ENCODE measurements around the gene TXK.

TXK gene

GRCh38 chr4:48095441-48095840, 38.6 kb downstream of the TXK start:
- no peak for DNase-seq (ENCODE audit: low read depth)
- TF ChIP-seq CTCF (IDR thresholded peaks at IDR 0.05; ENCODE audit: low read length, missing control alignments), result no peak
- no peak overlapping the region for H3K4me3 ChIP-seq (replicated peaks; ENCODE audit: low read depth, low read length)

- peak; percentile 31 for DNase-seq (ENCODE audit: low read depth)
- TF ChIP-seq CTCF (IDR thresholded peaks at IDR 0.05; ENCODE audit: low read length, missing control alignments), result no peak
- H3K4me3 ChIP-seq (replicated peaks; ENCODE audit: low read depth, low read length), result no peak overlapping the region
Observed at GRCh38 chr4:48093991-48094416, 40.0 kb downstream of the TXK start.

GRCh38 chr4:48090621-48091020, 43.4 kb downstream of the TXK start:
- no peak for TF ChIP-seq CTCF (IDR thresholded peaks at IDR 0.05; ENCODE audit: low read length, missing control alignments)
- DNase-seq (ENCODE audit: low read depth), result no peak
- H3K4me3 ChIP-seq (replicated peaks; ENCODE audit: low read depth, low read length), result no peak overlapping the region

GRCh38 chr4:48085821-48086589, 48.0 kb downstream of the TXK start:
- DNase-seq (ENCODE audit: low read depth), result no peak
- no peak for TF ChIP-seq CTCF (IDR thresholded peaks at IDR 0.05; ENCODE audit: low read length, missing control alignments)
- no peak overlapping the region for H3K4me3 ChIP-seq (replicated peaks; ENCODE audit: low read depth, low read length)

GRCh38 chr4:48082956-48083355, 51.1 kb downstream of the TXK start:
- no peak overlapping the region for H3K4me3 ChIP-seq (replicated peaks; ENCODE audit: low read depth, low read length)
- TF ChIP-seq CTCF (IDR thresholded peaks at IDR 0.05; ENCODE audit: low read length, missing control alignments), result no peak
- DNase-seq (ENCODE audit: low read depth), result no peak

GRCh38 chr4:48081196-48081595, 52.9 kb downstream of the TXK start:
- TF ChIP-seq CTCF (IDR thresholded peaks at IDR 0.05; ENCODE audit: low read length, missing control alignments), result no peak
- peak; percentile 28 for DNase-seq (ENCODE audit: low read depth)
- H3K4me3 ChIP-seq (replicated peaks; ENCODE audit: low read depth, low read length), result no peak overlapping the region

- no peak overlapping the region for H3K4me3 ChIP-seq (replicated peaks; ENCODE audit: low read depth, low read length)
- no peak for TF ChIP-seq CTCF (IDR thresholded peaks at IDR 0.05; ENCODE audit: low read length, missing control alignments)
- DNase-seq (ENCODE audit: low read depth), result peak; percentile 21
Observed at GRCh38 chr4:48079972-48080391, 54.1 kb downstream of the TXK start.
